T1000 (cell line): ENCODE measurements around the gene TSPAN5.
"Not testable (repeated sequence)": the region's sequence is repeated elsewhere in the genome, so short reads cannot be mapped to it uniquely, and the experiment has no call there.

ENCODE experiments used
- DNase-seq: peaks from one replicate; lab custom pipeline; 2025; ENCODE audit warnings: mixed read lengths; lab: John Stamatoyannopoulos, UW

The TSPAN5 gene

DNA sequence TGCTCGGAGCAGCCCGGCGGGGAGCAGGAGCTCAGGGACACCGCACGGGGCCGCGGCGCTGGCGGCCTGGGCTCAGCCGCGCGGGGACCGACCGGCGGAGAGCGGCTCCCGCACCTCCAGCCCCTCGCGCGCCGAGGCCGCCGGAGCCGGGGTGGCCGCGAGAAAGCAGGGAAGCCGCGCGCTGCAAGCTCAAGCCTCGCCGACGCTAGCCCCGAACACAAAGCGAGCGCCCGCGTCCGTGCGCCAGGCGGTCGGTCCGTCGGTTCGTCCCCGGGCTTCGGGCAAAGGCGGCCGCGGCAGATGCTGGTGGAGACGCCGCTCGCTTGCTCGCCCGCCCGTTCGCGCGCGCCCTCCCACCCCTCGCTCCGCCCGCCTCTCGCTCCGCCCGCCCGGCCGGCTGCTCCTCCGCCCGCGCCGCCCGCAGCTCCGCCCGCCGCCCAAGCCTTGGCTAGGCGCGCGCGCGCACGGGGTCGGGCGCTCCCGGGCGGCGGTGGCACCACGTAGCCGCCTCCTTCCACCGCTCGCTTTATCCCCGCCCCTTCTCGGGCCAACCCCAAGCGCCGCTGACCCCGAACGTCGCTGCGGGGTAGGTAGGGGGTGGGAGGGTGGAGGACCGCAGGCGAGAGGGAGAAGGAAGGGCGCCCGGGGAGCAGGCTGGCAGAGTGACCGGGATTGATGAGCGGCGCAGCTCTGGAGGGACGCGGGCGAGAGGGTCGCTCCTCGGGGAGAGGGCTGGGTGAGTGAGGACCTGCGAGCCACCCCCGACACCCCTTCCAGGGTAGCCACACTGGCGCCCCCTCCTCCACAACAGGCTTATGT is at the start of gene TSPAN5:
TSS of gene TSPAN5 (minus strand) at position 325 of the 819 bp plus-strand sequence.
- peak; percentile 50 for DNase-seq

GRCh38 chr4:98706935-98707334 is 48.5 kb upstream of the TSPAN5 start:
- DNase-seq: no peak

GRCh38 chr4:98706200-98706813 is 47.9 kb upstream of the TSPAN5 start:
- no peak for DNase-seq

GRCh38 chr4:98705586-98705985 is 47.2 kb upstream of the TSPAN5 start:
- not testable (repeated sequence) for DNase-seq

GRCh38 chr4:98700656-98701055 is 42.2 kb upstream of the TSPAN5 start:
- DNase-seq: no peak

GRCh38 chr4:98694076-98694475 is 35.7 kb upstream of the TSPAN5 start:
- no peak for DNase-seq

DNA sequence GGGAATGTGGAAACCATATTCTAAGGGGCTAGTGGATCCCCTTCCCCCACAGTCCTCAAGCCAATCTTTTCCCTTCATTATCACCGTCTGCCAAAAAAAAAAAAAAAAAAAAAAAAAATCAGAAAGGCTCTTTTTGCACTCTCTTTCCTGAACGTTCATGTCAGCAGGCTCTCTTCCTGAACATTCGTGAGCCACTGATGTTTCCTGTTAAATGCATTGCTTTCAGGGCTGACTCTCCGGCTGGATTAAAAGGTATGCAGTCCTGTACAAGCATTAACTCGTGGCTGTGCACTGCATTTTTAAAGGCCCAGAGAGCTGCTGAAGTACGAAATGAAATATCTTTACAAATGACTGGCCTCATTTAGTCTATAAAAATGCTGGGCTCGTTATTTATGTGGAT is 34.0 kb upstream of the TSPAN5 start:
- no peak for DNase-seq

DNA sequence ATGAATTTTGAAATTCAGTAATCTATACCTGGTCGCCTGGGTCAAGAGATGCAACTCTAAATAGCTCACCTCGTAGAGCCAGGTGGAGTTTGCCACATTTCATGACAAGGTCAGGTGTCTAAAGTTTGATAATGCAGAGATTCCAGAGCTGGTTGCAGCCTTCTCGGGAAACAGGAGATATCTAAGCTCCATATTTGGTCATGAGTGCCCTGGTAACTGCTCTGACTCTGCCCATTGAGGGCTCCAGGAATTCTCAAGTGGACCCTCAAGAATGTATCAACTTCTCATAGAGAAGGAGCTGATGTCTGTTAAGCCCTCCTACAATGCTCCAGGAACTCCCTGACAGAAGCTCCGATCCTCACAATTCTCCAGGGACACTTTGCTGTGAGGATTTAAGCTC is 33.2 kb upstream of the TSPAN5 start:
- DNase-seq: no peak

DNA sequence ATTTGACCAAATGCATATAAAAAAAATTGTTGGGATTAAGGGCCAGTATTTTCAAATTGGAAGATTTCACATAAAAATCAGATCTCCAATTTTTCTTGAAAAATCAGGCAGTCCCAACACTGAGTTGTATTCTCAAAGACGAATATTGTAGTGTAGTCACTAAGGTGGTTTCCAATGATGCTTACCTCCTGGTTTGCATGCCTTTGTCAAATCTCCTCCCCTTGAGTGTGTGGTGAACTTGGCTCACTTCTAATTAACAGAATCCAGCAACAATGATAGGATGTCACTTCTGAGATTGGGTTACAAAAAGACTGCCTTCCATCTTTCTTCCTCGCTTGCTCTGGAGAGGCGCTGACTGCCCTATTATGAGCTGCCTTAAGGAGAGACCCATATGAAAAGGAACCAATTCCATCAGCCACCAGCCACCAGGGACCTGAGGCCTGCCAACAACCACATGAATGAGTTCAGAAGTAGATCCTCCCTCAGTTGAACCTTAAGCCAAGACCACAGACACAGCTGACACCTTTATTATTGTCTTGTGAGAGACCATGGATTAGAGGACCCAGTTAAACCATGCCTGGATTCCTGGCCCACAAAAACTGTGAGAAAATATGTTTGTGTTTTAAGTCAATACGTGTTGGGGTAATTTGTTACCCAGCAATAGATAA is 31.2 kb upstream of the TSPAN5 start:
- no peak for DNase-seq

GRCh38 chr4:98688411-98689290 is 30.2 kb upstream of the TSPAN5 start:
- no peak for DNase-seq

GRCh38 chr4:98687876-98688275 is 29.5 kb upstream of the TSPAN5 start:
- no peak for DNase-seq

GRCh38 chr4:98686847-98687246 is 28.4 kb upstream of the TSPAN5 start:
- DNase-seq: no peak

DNA sequence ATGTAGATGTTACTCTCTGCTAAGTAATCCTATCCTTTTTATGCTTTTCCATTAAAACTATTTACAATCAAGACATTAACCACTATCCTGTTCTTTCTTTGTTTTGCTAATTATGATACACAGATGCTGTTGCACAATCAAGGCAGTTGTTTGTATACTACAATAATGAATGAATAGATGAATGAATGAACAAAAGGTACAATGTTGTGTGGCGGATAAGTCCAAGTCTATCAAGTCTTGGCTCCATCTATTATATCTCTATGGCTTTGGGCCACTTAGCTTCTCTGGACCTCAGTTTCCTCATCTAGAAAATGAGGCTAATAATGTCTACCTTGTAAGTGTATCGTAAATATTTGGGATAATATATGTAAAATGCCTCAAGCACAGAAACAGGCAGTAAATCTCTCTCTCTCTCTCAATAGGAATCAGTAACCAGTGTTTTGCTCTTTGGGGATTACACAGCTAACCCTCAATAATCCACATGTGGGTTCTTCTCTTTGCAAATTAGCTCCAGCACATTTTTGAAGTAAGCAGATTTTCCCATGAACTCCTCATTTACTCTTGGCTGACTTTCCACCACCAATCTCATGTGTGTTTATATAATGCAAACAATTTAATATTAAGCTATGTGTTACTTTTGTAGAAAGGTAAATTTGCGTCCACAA is 27.8 kb upstream of the TSPAN5 start:
- DNase-seq: no peak

GRCh38 chr4:98685225-98686042 is 27.0 kb upstream of the TSPAN5 start:
- no peak for DNase-seq

DNA sequence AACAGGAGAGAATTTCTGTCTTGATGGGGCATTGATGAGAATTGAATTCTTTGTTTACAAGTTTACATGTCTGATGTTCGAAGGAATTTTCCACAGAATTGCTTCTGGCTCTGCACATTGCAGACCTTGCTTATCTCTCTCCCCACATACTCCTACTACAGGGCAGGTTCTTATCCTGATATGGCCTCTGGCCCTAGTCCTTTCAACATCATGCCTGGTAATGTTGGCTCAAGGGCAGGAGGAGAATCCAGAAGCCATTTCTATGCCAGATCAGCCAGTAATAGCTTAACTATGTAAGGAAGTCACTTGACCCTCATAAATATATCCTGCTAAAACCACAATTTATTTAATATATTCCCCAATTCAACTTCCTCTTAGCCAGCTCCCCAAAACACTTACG is 24.3 kb upstream of the TSPAN5 start:
- no peak for DNase-seq

DNA sequence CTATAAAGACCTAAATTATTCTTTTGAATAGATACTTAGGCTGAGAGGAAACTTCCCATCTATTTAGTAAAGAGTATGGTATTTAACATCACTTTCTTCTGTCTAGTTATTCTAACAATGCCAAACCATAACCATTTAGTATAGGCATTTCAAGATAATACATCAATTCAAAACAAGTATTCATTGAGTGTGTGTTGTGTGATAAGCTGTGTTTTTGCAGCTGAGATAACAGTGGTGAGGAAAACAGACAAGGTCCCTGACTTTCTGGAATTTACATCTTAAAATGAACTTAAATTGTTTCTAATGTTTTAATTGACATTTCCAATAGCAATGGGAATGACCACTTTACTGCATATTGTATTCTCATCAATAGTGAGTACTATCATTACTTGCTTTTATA is 22.4 kb upstream of the TSPAN5 start:
- no peak for DNase-seq

- DNase-seq: no peak
These were observed 21.3 kb upstream of the TSPAN5 start for GRCh38 chr4:98679738-98680137.

- DNase-seq: no peak
These were observed 19.4 kb upstream of the TSPAN5 start for GRCh38 chr4:98677799-98678198.

GRCh38 chr4:98674404-98675173 is 16.2 kb upstream of the TSPAN5 start:
- DNase-seq: no peak

- no peak for DNase-seq
These were observed 15.6 kb upstream of the TSPAN5 start for GRCh38 chr4:98673978-98674377.
